HK-2 (cell line): ENCODE measurements around the gene PDE3B.
"Not testable (repeated sequence)": the region's sequence is repeated elsewhere in the genome, so short reads cannot be mapped to it uniquely, and the experiment has no call there.

Experiments
- DNase-seq: peaks from one replicate; pipeline ENCODE4 v3.0.0-alpha.2; 2018; ENCODE audit not compliant: unreplicated experiment

Gene PDE3B

GRCh38 chr11:14641801-14642200, 1.8 kb upstream of the PDE3B start:
- no peak for DNase-seq

GRCh38 chr11:14642453-14642852, 1.2 kb upstream of the PDE3B start:
- no peak for DNase-seq

- no peak for DNase-seq
Observed at GRCh38 chr11:14642873-14643696, 519 bp upstream of the PDE3B start.

GRCh38 chr11:14644226-14645014, 816 bp downstream of the PDE3B start:
- DNase-seq: peak; percentile 51

- no peak for DNase-seq
Observed at GRCh38 chr11:14645015-14645912, 1.7 kb downstream of the PDE3B start.

GRCh38 chr11:14645985-14646900, 2.6 kb downstream of the PDE3B start:
- DNase-seq: no peak

- no peak for DNase-seq
Observed at GRCh38 chr11:14650064-14650463, 6.5 kb downstream of the PDE3B start.

- no peak for DNase-seq
Observed at GRCh38 chr11:14653090-14653489, 9.5 kb downstream of the PDE3B start.

GRCh38 chr11:14655435-14655834, 11.8 kb downstream of the PDE3B start:
- no peak for DNase-seq

GRCh38 chr11:14656536-14657457, 13.2 kb downstream of the PDE3B start:
- no peak for DNase-seq

GRCh38 chr11:14657841-14658240, 14.2 kb downstream of the PDE3B start:
- DNase-seq: no peak

GRCh38 chr11:14664926-14665325, 21.3 kb downstream of the PDE3B start:
- DNase-seq: not testable (repeated sequence)

- DNase-seq: not testable (repeated sequence)
Observed at GRCh38 chr11:14667329-14667728, 23.7 kb downstream of the PDE3B start.

- no peak for DNase-seq
Observed at GRCh38 chr11:14668731-14669301, 25.2 kb downstream of the PDE3B start.

GRCh38 chr11:14669499-14669898, 25.9 kb downstream of the PDE3B start:
- DNase-seq: no peak

- DNase-seq: no peak
Observed at GRCh38 chr11:14669958-14670357, 26.4 kb downstream of the PDE3B start.

- no peak for DNase-seq
Observed at GRCh38 chr11:14672635-14673034, 29.0 kb downstream of the PDE3B start.

- no peak for DNase-seq
Observed at GRCh38 chr11:14673421-14673820, 29.8 kb downstream of the PDE3B start.

GRCh38 chr11:14673824-14674405, 30.3 kb downstream of the PDE3B start:
- no peak for DNase-seq
